ENCODE results near the gene SCYL3. TPM values are rescaled to one million over a fixed set of nuclear protein-coding genes. Genes with fewer than 3 reads are reported as not detected.

Gene SCYL3
- total RNA-seq, 4 donors from 2014 or later, result 6.2 to 14.3 (median 12.8) TPM

DNA sequence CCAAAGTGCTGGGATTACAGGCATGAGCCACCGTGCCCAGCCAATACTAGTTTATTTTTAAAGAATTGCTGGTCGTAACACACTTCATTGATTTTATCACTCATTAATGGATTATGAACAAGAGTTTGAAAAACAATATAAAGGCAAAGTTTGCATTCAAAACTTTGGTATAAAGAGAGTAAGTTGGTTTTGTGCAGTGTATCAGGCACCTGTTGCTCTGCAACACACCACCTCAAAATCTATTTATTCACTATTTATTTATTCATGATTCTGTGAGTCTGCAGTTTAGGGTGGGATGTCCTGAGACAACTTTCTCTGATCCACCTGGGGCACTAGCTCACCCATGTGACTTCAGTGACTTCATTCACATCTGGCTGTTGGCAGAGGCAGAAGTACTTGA is 88.8 kb downstream of the SCYL3 start:
- DNase-seq, result no peak
- intact Hi-C loops (cut with DNase I; ENCODE audit: low total_unique reads) (no loop called here), in situ Hi-C loops (cut with MboI; ENCODE audit: low sequenced_read_pairs in 4 of 4) (loop anchor here in 1 of 4 donors (25.0 kb wide), 1 partner anchor 243 kb away; no protein-coding TSS in a partner anchor)
- Histone ChIP-seq H3K27me3 (no peaks in the 10 kb centered on the region), H3K4me3 (no peak overlapping the region), H3K27ac (no peak overlapping the region), H3K36me3 (peaks cover 0 to 9% of the 10 kb centered on the region in 2 donors), H3K9me3 (no peaks in the 10 kb centered on the region), H3K4me1 (no peaks in the 10 kb centered on the region)
- ATAC-seq, result no peak
- TF ChIP-seq CTCF (IDR thresholded peaks at IDR 0.05 in 4 of 5, conservative IDR thresholded peaks at IDR 0.05 in 1 of 5), result no peak
- no peak for TF ChIP-seq POLR2A (IDR thresholded peaks at IDR 0.05)

GRCh38 chr1:169802888-169803287 is 90.8 kb downstream of the SCYL3 start:
- no peaks in the 10 kb centered on the region for H3K9me3 ChIP-seq
- no peaks in the 10 kb centered on the region for H3K4me1 ChIP-seq
- H3K27me3 ChIP-seq, result no peaks in the 10 kb centered on the region
- no peak overlapping the region for H3K27ac ChIP-seq
- no peak for TF ChIP-seq CTCF (IDR thresholded peaks at IDR 0.05 in 4 of 5, conservative IDR thresholded peaks at IDR 0.05 in 1 of 5)
- TF ChIP-seq POLR2A (IDR thresholded peaks at IDR 0.05), result no peak
- ATAC-seq (no peak), DNase-seq (no peak)
- intact Hi-C loops (cut with DNase I; ENCODE audit: low total_unique reads), result no loop called here
- in situ Hi-C loops (cut with MboI; ENCODE audit: low sequenced_read_pairs in 4 of 4), result loop anchor here in 1 of 4 donors (25.0 kb wide), 1 partner anchor 241 kb away; no protein-coding TSS in a partner anchor
- peaks cover 0 to 9% of the 10 kb centered on the region in 2 donors for H3K36me3 ChIP-seq
- no peak overlapping the region for H3K4me3 ChIP-seq

Other genes starting within 250 kb of the SCYL3 start
- under 1 TPM in 3 of 4 donors, not detected in 1; 0.24 to 0.72 (median 0.55) TPM for gene SELL, start 182.3 kb downstream of the SCYL3 start, total RNA-seq
- under 1 TPM in 2 of 4 donors, not detected in 2; 0.09 to 0.20 TPM for gene SELE, start 159.8 kb downstream of the SCYL3 start, total RNA-seq
- 1 to 10 TPM; 1.1 to 3.6 (median 2.7) TPM for gene METTL18, start 99.0 kb downstream of the SCYL3 start, total RNA-seq
- gene KIFAP3, start 180.8 kb upstream of the SCYL3 start, total RNA-seq, result 10 to 100 TPM; 15.5 to 25.0 (median 18.0) TPM